GM12878 (cell line): Measurements from ENCODE around the gene PRKCD. TPM values are rescaled to one million over a fixed set of nuclear protein-coding genes. Genes with fewer than 3 reads are reported as not detected.

Source experiments
- ATF2 ChIP-seq: IDR thresholded peaks from 2 replicates; pipeline ENCODE4 v1.6.1; 2012; ENCODE audit warnings: low read length, inconsistent platforms
- BACH1 ChIP-seq: fragments of 450-650 bp; IDR thresholded peaks from 2 replicates; pipeline ENCODE4 v1.6.1; 2017; ENCODE audit warnings: mild to moderate bottlenecking, borderline replicate concordance
- CEBPB ChIP-seq, 2 experiments: fragments of 150-350 bp in 1 of 2; IDR thresholded peaks; 2 replicates each; pipeline ENCODE4 v1.6.1; 2012 to 2014; ENCODE audit warnings: low read depth in 2 of 2, low read length in 2 of 2, borderline replicate concordance in 1 of 2, inconsistent platforms in 1 of 2
- EED ChIP-seq: sonication (generic); IDR thresholded peaks from 2 replicates; pipeline ENCODE4 v1.6.1; 2016; ENCODE audit warnings: antibody characterized with exemption, low read depth
- EP300 ChIP-seq, 2 experiments: fragments of 150-350 bp in 1 of 2; IDR thresholded peaks; 2 replicates each; pipeline ENCODE4 v1.6.1; 2011 to 2012; ENCODE audit warnings: low read depth in 2 of 2, low read length in 2 of 2, borderline replicate concordance in 1 of 2, improper control_type of control experiment in 1 of 2, inconsistent platforms in 1 of 2; ENCODE audit not compliant: control insufficient read depth in 1 of 2
- ESRRA ChIP-seq: IDR thresholded peaks from 2 replicates; pipeline ENCODE4 v1.6.1; 2012; ENCODE audit warnings: mild to moderate bottlenecking, low read length, improper control_type of control experiment
- GATAD2B ChIP-seq: fragments of 450-650 bp; conservative IDR thresholded peaks from 2 replicates; pipeline ENCODE4 v1.6.1; 2017; ENCODE audit warnings: low read depth, mild to moderate bottlenecking, moderate library complexity
- JUND ChIP-seq: IDR thresholded peaks from 2 replicates; pipeline ENCODE4 v1.6.1; 2012; ENCODE audit warnings: low read depth, mild to moderate bottlenecking, low read length, improper control_type of control experiment, moderate library complexity
- LARP7 ChIP-seq: fragments of 450-650 bp; IDR thresholded peaks from 2 replicates; pipeline ENCODE4 v1.6.1; 2017; ENCODE audit warnings: mild to moderate bottlenecking
- MEF2B ChIP-seq: fragments of 450-650 bp; IDR thresholded peaks from 2 replicates; pipeline ENCODE4 v1.6.1; 2018; ENCODE audit warnings: mild to moderate bottlenecking, moderate library complexity; ENCODE audit not compliant: partially characterized antibody, poor library complexity, severe bottlenecking
- MYC ChIP-seq: IDR thresholded peaks from 2 replicates; pipeline ENCODE4 v1.6.1; 2011; ENCODE audit warnings: mild to moderate bottlenecking, low read length, moderate library complexity, inconsistent platforms; ENCODE audit not compliant: insufficient read depth, insufficient replicate concordance, insufficient read length, severe bottlenecking
- NRF1 ChIP-seq: conservative IDR thresholded peaks from 2 replicates; pipeline ENCODE4 v1.6.1; 2011; ENCODE audit warnings: mild to moderate bottlenecking, low read depth, low read length, improper control_type of control experiment
- SMAD1 ChIP-seq: fragments of 450-650 bp; IDR thresholded peaks from 2 replicates; pipeline ENCODE4 v1.6.1; 2018; ENCODE audit warnings: mild to moderate bottlenecking, low read depth; ENCODE audit not compliant: partially characterized antibody
- SP1 ChIP-seq: IDR thresholded peaks from one replicate; pipeline ENCODE4 v1.6.1; 2011; ENCODE audit warnings: low read depth, low read length
- SREBF1 ChIP-seq: IDR thresholded peaks from 2 replicates; pipeline ENCODE4 v1.6.1; 2012; ENCODE audit warnings: mild to moderate bottlenecking, low read length
- TCF7 ChIP-seq: IDR thresholded peaks from 2 replicates; pipeline ENCODE4 v1.6.1; 2014; ENCODE audit warnings: antibody characterized with exemption, borderline replicate concordance
- USF2 ChIP-seq: IDR thresholded peaks from 2 replicates; pipeline ENCODE4 v1.6.1; 2011; ENCODE audit warnings: low read depth, low read length, improper control_type of control experiment, borderline replicate concordance
- ZNF384 ChIP-seq: IDR thresholded peaks from 2 replicates; pipeline ENCODE4 v1.6.1; 2012; ENCODE audit warnings: low read depth, mild to moderate bottlenecking, low read length, improper control_type of control experiment, borderline replicate concordance
- polyA plus RNA-seq, 11 experiments: library from polyadenylated mRNA; depleted of rRNA in 4 of 11; unstranded in 6 of 11; stranded (reverse) in 5 of 11; fragments of >200 nt; fragmentation: Nextera tagmentation in 4 of 11; fragmentation: Illumina TruSeq in 1 of 11; extraction: Ambion mirVana in 4 of 11; extraction: Trizol in 1 of 11; gene quantifications; 1 replicate in 1 of 11; 2 replicates in 10 of 11; pipeline versions ENCODE4 v1.2.1 to v1.2.3, GENCODE V29; 2011 to 2016; ENCODE audit warnings: inconsistent platforms in 2 of 11, missing spikeins in 2 of 11, low read depth in 1 of 11
- total RNA-seq, 4 experiments: library from RNA; depleted of rRNA in 3 of 4; stranded (reverse); fragments of >200 nt in 3 of 4; fragmentation: Illumina TruSeq in 1 of 4; extraction: Trizol in 1 of 4; gene quantifications; 2 replicates each; pipeline versions ENCODE4 v1.2.1 to v1.2.3, GENCODE V29; 2013 to 2021
- TF ChIP-seq, protein P1 (sequence below): IDR thresholded peaks from 2 replicates; pipeline ENCODE4 v1.6.1; 2012; ENCODE audit warnings: improper control_type of control experiment, low read depth, low read length; ENCODE audit not compliant: insufficient replicate concordance
- TF ChIP-seq, protein P2 (sequence below): fragments of 450-650 bp; formaldehyde crosslinking; IDR thresholded peaks from 2 replicates; pipeline ENCODE4 v1.4.0; 2020; ENCODE audit warnings: mild to moderate bottlenecking, moderate library complexity

Gene PRKCD
- total and polyA plus RNA-seq, 10 of the 15 experiments (the other 5 are each of a cell fraction or from before 2014, with no cell fraction given): 10.0 to 114 (median 42.4) TPM

DNA sequence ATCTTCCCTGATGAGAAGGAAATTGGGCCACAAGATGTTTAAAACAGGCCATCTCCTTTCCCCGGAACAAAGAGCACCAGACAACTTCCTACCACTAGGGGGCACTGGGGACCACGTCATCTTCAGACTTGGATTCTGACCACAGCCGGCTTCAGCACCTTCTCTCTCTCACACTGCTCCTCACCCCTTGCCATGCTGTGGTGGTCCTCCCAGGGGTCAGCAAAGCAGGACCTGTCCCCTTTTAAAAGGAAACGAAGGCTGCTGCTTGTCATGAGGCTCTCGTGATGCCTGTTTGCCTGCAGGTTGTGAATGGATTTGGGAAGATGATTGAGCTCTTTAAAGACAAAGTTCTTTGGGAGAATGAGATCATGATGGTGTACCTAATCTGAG, 47.0 kb upstream of the PRKCD start (continued):
- TF ChIP-seq, protein P1, sequence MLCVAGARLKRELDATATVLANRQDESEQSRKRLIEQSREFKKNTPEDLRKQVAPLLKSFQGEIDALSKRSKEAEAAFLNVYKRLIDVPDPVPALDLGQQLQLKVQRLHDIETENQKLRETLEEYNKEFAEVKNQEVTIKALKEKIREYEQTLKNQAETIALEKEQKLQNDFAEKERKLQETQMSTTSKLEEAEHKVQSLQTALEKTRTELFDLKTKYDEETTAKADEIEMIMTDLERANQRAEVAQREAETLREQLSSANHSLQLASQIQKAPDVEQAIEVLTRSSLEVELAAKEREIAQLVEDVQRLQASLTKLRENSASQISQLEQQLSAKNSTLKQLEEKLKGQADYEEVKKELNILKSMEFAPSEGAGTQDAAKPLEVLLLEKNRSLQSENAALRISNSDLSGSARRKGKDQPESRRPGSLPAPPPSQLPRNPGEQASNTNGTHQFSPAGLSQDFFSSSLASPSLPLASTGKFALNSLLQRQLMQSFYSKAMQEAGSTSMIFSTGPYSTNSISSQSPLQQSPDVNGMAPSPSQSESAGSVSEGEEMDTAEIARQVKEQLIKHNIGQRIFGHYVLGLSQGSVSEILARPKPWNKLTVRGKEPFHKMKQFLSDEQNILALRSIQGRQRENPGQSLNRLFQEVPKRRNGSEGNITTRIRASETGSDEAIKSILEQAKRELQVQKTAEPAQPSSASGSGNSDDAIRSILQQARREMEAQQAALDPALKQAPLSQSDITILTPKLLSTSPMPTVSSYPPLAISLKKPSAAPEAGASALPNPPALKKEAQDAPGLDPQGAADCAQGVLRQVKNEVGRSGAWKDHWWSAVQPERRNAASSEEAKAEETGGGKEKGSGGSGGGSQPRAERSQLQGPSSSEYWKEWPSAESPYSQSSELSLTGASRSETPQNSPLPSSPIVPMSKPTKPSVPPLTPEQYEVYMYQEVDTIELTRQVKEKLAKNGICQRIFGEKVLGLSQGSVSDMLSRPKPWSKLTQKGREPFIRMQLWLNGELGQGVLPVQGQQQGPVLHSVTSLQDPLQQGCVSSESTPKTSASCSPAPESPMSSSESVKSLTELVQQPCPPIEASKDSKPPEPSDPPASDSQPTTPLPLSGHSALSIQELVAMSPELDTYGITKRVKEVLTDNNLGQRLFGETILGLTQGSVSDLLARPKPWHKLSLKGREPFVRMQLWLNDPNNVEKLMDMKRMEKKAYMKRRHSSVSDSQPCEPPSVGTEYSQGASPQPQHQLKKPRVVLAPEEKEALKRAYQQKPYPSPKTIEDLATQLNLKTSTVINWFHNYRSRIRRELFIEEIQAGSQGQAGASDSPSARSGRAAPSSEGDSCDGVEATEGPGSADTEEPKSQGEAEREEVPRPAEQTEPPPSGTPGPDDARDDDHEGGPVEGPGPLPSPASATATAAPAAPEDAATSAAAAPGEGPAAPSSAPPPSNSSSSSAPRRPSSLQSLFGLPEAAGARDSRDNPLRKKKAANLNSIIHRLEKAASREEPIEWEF: no peak
- TF ChIP-seq MEF2B (no peak), USF2 (no peak), JUND (no peak), SREBF1 (no peak), ATF2 (no peak), EP300 (IDR thresholded peaks at IDR 0.05; ENCODE audit: borderline replicate concordance in 1 of 2, control insufficient read depth in 1 of 2, low read depth in 2 of 2, low read length in 2 of 2) (no peak), TCF7 (no peak), MYC (no peak), CEBPB (IDR thresholded peaks at IDR 0.05; ENCODE audit: borderline replicate concordance in 1 of 2, low read depth in 2 of 2, low read length in 2 of 2) (no peak), GATAD2B (no peak), BACH1 (no peak), NRF1 (no peak), ESRRA (no peak), EED (no peak), SP1 (no peak), LARP7 (no peak), SMAD1 (no peak), ZNF384 (no peak)
- TF ChIP-seq, protein P2, sequence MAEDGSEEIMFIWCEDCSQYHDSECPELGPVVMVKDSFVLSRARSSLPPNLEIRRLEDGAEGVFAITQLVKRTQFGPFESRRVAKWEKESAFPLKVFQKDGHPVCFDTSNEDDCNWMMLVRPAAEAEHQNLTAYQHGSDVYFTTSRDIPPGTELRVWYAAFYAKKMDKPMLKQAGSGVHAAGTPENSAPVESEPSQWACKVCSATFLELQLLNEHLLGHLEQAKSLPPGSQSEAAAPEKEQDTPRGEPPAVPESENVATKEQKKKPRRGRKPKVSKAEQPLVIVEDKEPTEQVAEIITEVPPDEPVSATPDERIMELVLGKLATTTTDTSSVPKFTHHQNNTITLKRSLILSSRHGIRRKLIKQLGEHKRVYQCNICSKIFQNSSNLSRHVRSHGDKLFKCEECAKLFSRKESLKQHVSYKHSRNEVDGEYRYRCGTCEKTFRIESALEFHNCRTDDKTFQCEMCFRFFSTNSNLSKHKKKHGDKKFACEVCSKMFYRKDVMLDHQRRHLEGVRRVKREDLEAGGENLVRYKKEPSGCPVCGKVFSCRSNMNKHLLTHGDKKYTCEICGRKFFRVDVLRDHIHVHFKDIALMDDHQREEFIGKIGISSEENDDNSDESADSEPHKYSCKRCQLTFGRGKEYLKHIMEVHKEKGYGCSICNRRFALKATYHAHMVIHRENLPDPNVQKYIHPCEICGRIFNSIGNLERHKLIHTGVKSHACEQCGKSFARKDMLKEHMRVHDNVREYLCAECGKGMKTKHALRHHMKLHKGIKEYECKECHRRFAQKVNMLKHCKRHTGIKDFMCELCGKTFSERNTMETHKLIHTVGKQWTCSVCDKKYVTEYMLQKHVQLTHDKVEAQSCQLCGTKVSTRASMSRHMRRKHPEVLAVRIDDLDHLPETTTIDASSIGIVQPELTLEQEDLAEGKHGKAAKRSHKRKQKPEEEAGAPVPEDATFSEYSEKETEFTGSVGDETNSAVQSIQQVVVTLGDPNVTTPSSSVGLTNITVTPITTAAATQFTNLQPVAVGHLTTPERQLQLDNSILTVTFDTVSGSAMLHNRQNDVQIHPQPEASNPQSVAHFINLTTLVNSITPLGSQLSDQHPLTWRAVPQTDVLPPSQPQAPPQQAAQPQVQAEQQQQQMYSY (CRISPR knock-in tag): no peak
